ENCODE measurements around the gene RASSF3. TPM values are rescaled to one million over a fixed set of nuclear protein-coding genes. Genes with fewer than 3 reads are reported as not detected.

The RASSF3 gene
- total RNA-seq, 2 donors from 2014 or later: 40.6 to 55.7 TPM

GRCh38 chr12:64691227-64691794, 81.0 kb downstream of the RASSF3 start:
- no peak overlapping the region for H3K27ac ChIP-seq
- no peaks in the 10 kb centered on the region for H3K9me3 ChIP-seq
- 87% methylated on average over 6 of the region's 6 CpGs for WGBS
- H3K4me1 ChIP-seq (replicated peaks): peaks cover 7% of the 10 kb centered on the region
- intact Hi-C loops (cut with DNase I): loop anchor here (5.0 kb wide), 1 partner anchor 79 kb away; the partner anchor contains the start of gene RASSF3
- no peak for DNase-seq (ENCODE audit: low spot score)
- TF ChIP-seq POLR2A (IDR thresholded peaks at IDR 0.05) (no peak), POLR2AphosphoS5 (IDR thresholded peaks at IDR 0.05) (no peak), CTCF (IDR thresholded peaks at IDR 0.05) (no peak)
- no peak overlapping the region for H3K4me3 ChIP-seq
- H3K36me3 ChIP-seq: no peaks in the 10 kb centered on the region
- H3K27me3 ChIP-seq (replicated peaks; ENCODE audit: insufficient read depth): no peaks in the 10 kb centered on the region

GRCh38 chr12:64691795-64692583, 81.7 kb downstream of the RASSF3 start:
- Histone ChIP-seq H3K4me3 (no peak overlapping the region), H3K9me3 (no peaks in the 10 kb centered on the region), H3K36me3 (no peaks in the 10 kb centered on the region), H3K27ac (no peak overlapping the region), H3K4me1 (replicated peaks) (peaks cover 7% of the 10 kb centered on the region), H3K27me3 (replicated peaks; ENCODE audit: insufficient read depth) (no peaks in the 10 kb centered on the region)
- intact Hi-C loops (cut with DNase I): loop anchor here (5.0 kb wide), 1 partner anchor 80 kb away; the partner anchor contains the start of gene RASSF3
- 39% methylated on average over 2 of the region's 2 CpGs for WGBS
- no peak for TF ChIP-seq CTCF (IDR thresholded peaks at IDR 0.05)
- no peak for TF ChIP-seq POLR2A (IDR thresholded peaks at IDR 0.05)
- no peak for TF ChIP-seq POLR2AphosphoS5 (IDR thresholded peaks at IDR 0.05)
- no peak for DNase-seq (ENCODE audit: low spot score)

DNA sequence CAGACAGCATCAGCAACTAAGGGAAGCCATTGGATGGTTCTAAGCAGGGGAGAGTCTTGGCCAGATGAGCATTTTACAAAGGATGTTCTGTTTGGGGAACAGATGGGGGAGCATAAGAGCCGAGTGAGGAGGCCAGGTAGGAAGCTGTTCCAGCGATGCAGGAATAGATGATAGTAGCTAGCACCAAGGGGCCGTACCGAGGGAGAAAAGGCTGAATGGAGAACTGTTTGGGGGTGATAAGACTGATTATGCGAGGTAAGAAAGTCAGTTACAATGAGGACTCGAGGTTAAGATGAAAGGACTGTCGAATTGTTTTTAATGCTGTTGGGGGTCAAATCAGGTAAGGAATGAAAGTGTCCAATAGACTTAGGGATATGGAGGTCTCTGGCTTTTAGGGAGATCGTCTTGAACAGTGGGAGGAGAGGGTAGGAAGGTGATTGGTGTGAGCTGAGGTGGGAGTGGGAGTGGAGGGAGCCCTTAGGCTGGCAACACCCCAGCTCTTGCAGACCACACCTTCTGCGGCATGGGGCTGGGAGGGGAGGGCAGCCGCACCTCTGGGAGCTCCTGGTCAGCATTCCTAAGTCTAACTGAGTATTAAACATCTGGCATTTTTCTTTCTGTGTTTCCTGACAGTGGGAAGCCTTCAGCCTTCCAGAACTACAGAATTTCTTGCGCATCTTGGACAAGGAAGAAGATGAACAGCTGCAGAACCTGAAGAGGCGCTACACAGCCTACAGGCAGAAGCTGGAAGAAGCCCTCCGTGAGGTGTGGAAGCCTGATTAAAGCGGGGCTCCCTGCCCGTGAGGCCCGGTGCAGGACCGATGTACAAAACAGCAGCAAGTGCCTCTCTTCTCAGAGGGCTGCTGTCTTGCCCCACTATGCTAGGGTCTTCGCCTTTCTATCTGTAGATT, 84.1 kb downstream of the RASSF3 start:
- Histone ChIP-seq H3K27ac (no peak overlapping the region), H3K27me3 (replicated peaks; ENCODE audit: insufficient read depth) (no peaks in the 10 kb centered on the region), H3K4me1 (replicated peaks) (no peaks in the 10 kb centered on the region), H3K36me3 (no peaks in the 10 kb centered on the region), H3K9me3 (no peaks in the 10 kb centered on the region), H3K4me3 (no peak overlapping the region)
- WGBS: 77% methylated on average over 18 of the region's 18 CpGs
- no peak for DNase-seq (ENCODE audit: low spot score)
- intact Hi-C loops (cut with DNase I): loop anchor here (5.0 kb wide), 1 partner anchor 82 kb away; the partner anchor contains the start of gene RASSF3
- no peak for TF ChIP-seq POLR2AphosphoS5 (IDR thresholded peaks at IDR 0.05)
- TF ChIP-seq POLR2A (IDR thresholded peaks at IDR 0.05): no peak
- no peak for TF ChIP-seq CTCF (IDR thresholded peaks at IDR 0.05)

- Histone ChIP-seq H3K9me3 (no peaks in the 10 kb centered on the region), H3K36me3 (no peaks in the 10 kb centered on the region), H3K4me3 (no peak overlapping the region), H3K27ac (no peak overlapping the region), H3K27me3 (replicated peaks; ENCODE audit: insufficient read depth) (no peaks in the 10 kb centered on the region), H3K4me1 (replicated peaks) (no peaks in the 10 kb centered on the region)
- DNase-seq (ENCODE audit: low spot score): no peak
- intact Hi-C loops (cut with DNase I): no loop called here
- WGBS: 83% methylated on average over 5 of the region's 5 CpGs
- TF ChIP-seq POLR2AphosphoS5 (IDR thresholded peaks at IDR 0.05): no peak
- no peak for TF ChIP-seq CTCF (IDR thresholded peaks at IDR 0.05)
- no peak for TF ChIP-seq POLR2A (IDR thresholded peaks at IDR 0.05)
Observed at GRCh38 chr12:64695550-64695949, 85.3 kb downstream of the RASSF3 start.
